Muscle layer of duodenum (tissue), 2 donors: ENCODE results near the gene STK17A.

Source experiments
- H3K27ac ChIP-seq: one replicate; pipeline ENCODE4 v1.7.0; 2013; ENCODE audit warnings: mild to moderate bottlenecking, low read length
- H3K27me3 ChIP-seq: one replicate; pipeline ENCODE4 v1.7.0; 2013; ENCODE audit warnings: low read depth, mild to moderate bottlenecking, control low read depth, low read length
- H3K36me3 ChIP-seq, 2 donors: one replicate each; pipeline ENCODE4 v1.7.0; 2013; ENCODE audit warnings: low read length in 2 of 2, control low read depth in 1 of 2, mild to moderate bottlenecking in 1 of 2; ENCODE audit not compliant: insufficient read depth in 2 of 2, control insufficient read depth in 1 of 2
- H3K4me1 ChIP-seq, 2 donors: one replicate each; pipeline ENCODE4 v1.7.0; 2013; ENCODE audit warnings: low read length in 2 of 2, mild to moderate bottlenecking in 2 of 2, control low read depth in 1 of 2, moderate library complexity in 1 of 2; ENCODE audit not compliant: insufficient read depth in 2 of 2, control insufficient read depth in 1 of 2
- H3K4me3 ChIP-seq, 2 donors: one replicate each; pipeline ENCODE4 v1.7.0; 2013; ENCODE audit warnings: low read length in 2 of 2, low read depth in 1 of 2, mild to moderate bottlenecking in 1 of 2
- H3K9me3 ChIP-seq, 2 donors: one replicate each; pipeline ENCODE4 v1.7.0; 2013; ENCODE audit warnings: low read length in 2 of 2, control low read depth in 1 of 2, mild to moderate bottlenecking in 1 of 2; ENCODE audit not compliant: control insufficient read depth in 1 of 2
- donor health status: healthy.

STK17A gene

DNA sequence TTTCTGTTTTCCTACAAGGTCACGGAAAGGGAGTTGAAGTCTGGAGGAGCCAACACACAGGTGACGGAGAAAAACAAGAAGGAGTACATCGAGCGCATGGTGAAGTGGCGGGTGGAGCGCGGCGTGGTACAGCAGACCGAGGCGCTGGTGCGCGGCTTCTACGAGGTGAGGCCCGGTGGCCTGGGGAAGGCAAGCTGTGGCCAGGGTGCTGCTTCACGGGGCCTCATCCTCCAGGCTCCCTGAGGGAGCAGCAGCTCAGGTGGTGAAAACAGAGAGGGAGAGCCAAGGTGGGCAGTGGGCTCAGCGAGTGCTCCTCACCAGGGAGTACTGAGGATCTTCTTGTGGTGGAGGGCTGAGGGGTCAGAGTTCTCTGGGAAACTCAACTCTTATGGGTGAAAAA, 32.5 kb upstream of the STK17A start:
- Histone ChIP-seq H3K4me1 (peaks cover 0 to 6% of the 10 kb centered on the region in 2 donors), H3K36me3 (no peaks in the 10 kb centered on the region), H3K9me3 (peaks cover 0 to 8% of the 10 kb centered on the region in 2 donors), H3K27me3 (no peaks in the 10 kb centered on the region), H3K27ac (no peak overlapping the region), H3K4me3 (no peak overlapping the region)

DNA sequence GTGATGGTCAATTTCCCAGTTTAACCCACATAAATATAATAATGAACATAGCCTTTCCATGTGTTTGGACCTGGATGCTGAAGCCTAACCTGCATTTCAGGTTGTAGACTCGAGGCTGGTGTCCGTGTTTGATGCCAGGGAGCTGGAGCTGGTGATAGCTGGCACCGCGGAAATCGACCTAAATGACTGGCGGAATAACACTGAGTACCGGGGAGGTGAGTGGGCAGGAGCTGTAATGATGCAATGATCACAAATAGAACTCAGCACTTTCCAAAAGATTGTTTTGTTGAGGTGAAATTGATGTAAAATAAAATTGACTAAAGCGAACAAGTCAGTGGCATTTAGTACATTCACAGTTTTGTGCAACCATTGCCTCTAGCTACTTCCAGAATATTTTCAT, 30.8 kb upstream of the STK17A start:
- H3K4me1 ChIP-seq: peaks cover 0 to 6% of the 10 kb centered on the region in 2 donors
- H3K27ac ChIP-seq: no peak overlapping the region
- H3K9me3 ChIP-seq: no peaks in the 10 kb centered on the region
- no peaks in the 10 kb centered on the region for H3K27me3 ChIP-seq
- H3K4me3 ChIP-seq: no peak overlapping the region
- no peaks in the 10 kb centered on the region for H3K36me3 ChIP-seq

DNA sequence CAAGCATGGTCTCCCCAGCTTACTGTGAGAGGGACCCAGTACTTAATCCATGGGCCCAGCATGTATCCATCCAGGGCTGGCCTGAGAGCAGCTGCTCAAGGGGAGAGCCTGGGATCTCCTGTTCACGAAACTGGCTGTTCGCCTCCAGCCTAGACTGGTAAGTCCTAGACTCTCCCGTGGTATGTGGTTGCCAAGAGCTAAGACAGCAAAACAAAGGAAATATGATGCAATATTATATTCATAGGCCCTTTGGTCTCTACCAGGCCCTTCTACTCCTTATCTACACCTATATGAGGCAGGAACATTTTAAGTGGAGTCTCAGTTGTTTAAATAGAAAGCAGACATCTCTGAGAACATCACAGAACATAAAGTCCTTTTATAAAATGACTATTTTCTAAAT, 28.9 kb upstream of the STK17A start:
- H3K9me3 ChIP-seq: no peaks in the 10 kb centered on the region
- H3K36me3 ChIP-seq: no peaks in the 10 kb centered on the region
- no peak overlapping the region for H3K27ac ChIP-seq
- no peaks in the 10 kb centered on the region for H3K27me3 ChIP-seq
- H3K4me1 ChIP-seq: peaks cover 0 to 6% of the 10 kb centered on the region in 2 donors
- no peak overlapping the region for H3K4me3 ChIP-seq

DNA sequence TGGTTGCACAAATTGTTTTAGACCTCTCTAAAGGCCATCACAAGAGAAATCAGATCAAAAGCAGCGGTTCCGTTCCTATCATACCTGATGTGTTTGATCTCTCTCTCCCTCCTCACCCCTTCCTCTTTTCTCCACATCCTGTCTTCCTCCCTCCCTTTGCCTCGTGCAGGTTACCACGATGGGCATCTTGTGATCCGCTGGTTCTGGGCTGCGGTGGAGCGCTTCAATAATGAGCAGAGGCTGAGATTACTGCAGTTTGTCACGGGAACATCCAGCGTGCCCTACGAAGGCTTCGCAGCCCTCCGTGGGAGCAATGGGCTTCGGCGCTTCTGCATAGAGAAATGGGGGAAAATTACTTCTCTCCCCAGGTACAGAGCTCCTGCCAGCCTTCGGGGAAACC, 28.5 kb upstream of the STK17A start:
- Histone ChIP-seq H3K4me1 (peaks cover 0 to 6% of the 10 kb centered on the region in 2 donors), H3K27ac (no peak overlapping the region), H3K36me3 (no peaks in the 10 kb centered on the region)

DNA sequence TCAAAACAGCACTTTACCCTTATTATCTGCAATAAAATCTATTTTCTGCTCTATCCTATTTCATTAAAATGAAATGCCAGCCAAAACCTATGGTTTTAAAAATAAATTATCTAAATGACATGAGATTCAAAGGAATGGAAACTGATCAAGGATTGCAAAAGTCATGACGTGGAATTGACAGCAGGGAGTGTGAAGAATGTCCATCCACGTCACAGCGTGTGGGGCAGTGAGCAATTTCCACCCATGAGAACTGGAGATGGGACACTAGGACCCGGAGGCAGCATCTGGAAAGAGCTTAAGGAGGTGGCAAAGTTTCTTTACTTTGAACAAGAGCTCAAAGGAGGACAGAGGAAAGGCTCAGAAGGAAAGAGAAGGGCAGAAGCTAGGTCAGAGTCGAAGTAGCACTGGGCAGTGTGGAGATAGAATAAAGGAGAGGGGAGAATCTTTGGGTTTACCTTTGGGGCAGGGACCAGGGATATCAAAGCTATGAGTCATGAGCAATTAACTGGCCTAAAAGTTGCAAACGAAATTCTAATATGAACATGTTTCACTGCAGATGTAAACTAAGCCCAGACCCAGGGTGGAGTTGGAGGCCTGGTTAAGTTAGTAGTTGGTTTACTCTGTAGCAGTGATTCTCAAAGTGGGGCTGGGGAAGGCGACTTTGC, 24.9 kb upstream of the STK17A start:
- Histone ChIP-seq H3K27me3 (no peaks in the 10 kb centered on the region), H3K27ac (no peak overlapping the region), H3K4me1 (peaks cover 0 to 6% of the 10 kb centered on the region in 2 donors), H3K4me3 (no peak overlapping the region), H3K36me3 (no peaks in the 10 kb centered on the region), H3K9me3 (no peaks in the 10 kb centered on the region)

More for the DNA sequence above, 28.5 kb upstream of the STK17A start:
- Histone ChIP-seq H3K9me3 (no peaks in the 10 kb centered on the region), H3K4me3 (no peak overlapping the region), H3K27me3 (no peaks in the 10 kb centered on the region)

DNA sequence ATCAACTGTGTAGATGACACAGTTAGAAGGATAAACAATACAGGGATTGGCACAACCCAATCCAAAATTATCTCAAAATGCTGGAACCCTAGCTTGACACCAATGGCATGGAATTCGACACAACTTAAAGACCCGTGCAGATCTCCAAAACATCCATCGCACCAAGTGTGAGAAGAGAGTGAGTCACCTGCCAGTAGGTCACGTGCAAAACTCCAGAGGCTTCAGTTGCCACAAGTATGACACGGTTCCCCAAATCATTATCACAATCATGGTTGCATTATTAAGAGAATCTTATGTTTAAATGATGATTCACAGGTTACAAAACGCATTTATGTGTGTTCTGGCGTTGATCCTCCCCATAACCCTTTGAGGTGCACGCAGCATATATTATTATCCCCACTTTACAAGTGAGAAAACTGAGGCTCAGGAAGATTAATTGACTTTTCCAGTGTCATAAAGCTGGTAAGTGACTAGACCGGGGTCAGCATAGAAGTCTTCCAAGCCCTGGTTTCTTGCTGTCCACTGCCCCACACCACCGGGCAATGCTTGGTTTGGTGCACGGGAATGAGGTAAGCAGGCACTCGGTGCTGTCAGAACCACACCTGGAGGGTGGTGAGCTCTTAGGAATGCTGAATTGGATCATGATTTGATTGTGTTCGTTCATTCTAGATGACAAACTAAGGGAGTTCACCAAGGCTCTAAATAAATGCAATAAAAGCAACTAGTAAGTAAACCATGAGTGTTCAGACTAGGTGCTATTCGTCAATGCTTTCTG, 23.6 kb upstream of the STK17A start:
- Histone ChIP-seq H3K36me3 (no peaks in the 10 kb centered on the region), H3K9me3 (no peaks in the 10 kb centered on the region), H3K27ac (no peak overlapping the region), H3K27me3 (no peaks in the 10 kb centered on the region), H3K4me1 (no peaks in the 10 kb centered on the region), H3K4me3 (no peak overlapping the region)

DNA sequence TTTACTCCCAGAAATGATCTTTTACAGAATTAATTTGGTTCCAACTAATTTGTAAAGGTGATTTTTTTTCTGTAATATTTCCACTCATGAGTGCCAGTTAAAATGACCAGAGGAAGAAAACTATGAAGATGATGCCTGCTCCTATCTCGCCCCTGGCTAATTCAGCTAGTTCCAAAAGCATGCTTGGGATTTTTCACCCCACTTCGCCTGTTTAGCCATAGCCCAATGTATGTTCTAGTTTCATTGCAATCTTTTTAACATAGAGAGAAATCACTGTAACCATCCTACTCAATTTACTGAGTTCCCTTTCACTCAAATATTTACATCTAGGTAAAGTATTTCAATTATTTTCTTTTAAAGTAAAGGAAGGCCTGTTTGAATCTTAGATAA, 23.0 kb upstream of the STK17A start:
- Histone ChIP-seq H3K4me1 (no peaks in the 10 kb centered on the region), H3K9me3 (no peaks in the 10 kb centered on the region), H3K27ac (no peak overlapping the region), H3K27me3 (no peaks in the 10 kb centered on the region), H3K36me3 (no peaks in the 10 kb centered on the region), H3K4me3 (no peak overlapping the region)

DNA sequence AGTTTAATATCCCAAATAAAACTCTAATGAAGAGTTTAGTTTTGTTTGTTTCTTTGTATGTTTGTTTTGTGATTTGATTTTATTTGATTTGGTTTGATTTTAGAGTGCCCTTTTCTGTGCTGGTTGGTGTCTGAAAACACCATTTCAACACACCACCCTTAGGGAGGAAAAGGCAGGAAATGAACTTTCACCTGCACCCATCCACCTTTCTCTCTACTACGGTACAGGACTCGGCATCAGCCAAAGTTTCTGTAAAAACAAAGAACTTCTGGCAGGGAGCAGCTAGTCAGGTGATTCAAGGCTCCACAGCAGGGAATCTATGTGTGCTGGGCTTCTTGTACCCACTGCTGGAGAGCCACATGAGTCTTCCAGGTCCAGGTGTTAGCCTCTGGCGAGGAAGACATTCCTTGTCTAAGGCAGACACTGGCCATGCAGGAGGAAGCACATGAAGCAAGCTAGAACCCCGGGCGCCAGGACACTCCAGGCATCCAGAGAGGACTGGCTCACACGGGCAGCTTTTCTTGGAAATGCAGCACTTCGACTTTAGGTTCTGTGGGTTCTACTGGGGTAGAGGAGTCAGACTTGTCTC, 22.1 kb upstream of the STK17A start:
- H3K4me1 ChIP-seq: no peaks in the 10 kb centered on the region
- no peak overlapping the region for H3K4me3 ChIP-seq
- no peaks in the 10 kb centered on the region for H3K9me3 ChIP-seq
- H3K36me3 ChIP-seq: no peaks in the 10 kb centered on the region
- no peaks in the 10 kb centered on the region for H3K27me3 ChIP-seq
- H3K27ac ChIP-seq: no peak overlapping the region

DNA sequence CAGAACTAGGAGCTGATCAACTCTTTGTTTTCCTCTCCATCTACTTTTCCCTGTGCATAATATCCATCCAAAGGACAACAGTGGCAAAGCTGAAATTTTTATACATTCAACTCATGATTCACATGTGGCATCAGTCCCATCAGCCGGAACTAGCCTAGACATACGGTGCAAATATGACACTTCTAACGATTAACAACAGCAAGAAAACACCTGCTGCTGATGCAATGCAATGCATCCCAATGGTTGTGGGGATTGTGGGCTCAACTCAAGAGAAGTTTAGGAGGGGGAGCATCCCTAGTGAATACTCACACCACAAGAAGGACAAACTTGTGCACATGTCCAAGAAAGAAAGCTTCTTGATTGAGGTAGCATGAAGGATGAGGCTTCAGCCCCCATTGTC, 20.5 kb upstream of the STK17A start:
- H3K36me3 ChIP-seq: no peaks in the 10 kb centered on the region
- no peaks in the 10 kb centered on the region for H3K4me1 ChIP-seq
- H3K27me3 ChIP-seq: no peaks in the 10 kb centered on the region
- H3K9me3 ChIP-seq: no peaks in the 10 kb centered on the region
- no peak overlapping the region for H3K4me3 ChIP-seq
- no peak overlapping the region for H3K27ac ChIP-seq

DNA sequence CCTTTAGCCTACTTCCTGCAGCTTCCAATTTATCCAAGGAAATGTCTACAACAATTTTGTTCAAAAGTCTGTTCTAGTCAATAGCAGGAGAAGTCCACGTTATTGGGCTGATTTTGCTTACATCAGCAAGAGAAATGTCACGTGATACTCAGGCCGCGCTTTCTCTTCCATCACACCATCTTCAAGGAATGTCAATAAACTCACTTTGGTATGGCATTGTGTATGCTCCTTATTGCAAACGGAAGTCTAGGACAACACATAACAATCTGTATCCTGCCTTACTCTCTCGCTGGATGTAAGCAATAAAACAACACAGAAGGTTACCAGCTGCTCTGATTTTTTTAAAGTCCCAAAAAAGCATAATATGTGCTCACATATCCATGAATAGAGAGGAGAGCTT, 17.1 kb upstream of the STK17A start:
- Histone ChIP-seq H3K4me1 (no peaks in the 10 kb centered on the region), H3K9me3 (no peaks in the 10 kb centered on the region)

DNA sequence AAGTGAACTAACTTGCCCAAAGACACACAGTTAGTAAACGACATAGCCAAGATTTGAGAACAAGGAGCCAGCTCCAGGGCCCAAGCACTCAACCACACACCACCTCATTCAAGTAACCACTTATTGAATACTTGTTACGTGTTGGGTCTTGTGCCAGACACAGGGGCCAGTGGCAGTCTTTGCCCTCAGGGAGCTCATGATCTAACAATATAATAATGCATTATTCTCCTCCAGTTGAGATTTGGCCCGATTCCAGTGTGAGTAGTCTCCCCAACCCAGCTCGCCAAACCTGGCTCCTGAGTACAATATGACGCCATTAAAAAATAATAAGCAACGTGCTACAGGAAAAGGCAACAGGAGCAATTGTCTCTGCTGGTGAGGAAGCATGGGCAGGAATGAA, 14.4 kb upstream of the STK17A start:
- Histone ChIP-seq H3K4me1 (no peaks in the 10 kb centered on the region), H3K4me3 (no peak overlapping the region), H3K27me3 (no peaks in the 10 kb centered on the region), H3K36me3 (no peaks in the 10 kb centered on the region), H3K9me3 (no peaks in the 10 kb centered on the region), H3K27ac (no peak overlapping the region)

More for the DNA sequence above, 17.1 kb upstream of the STK17A start:
- Histone ChIP-seq H3K27me3 (no peaks in the 10 kb centered on the region), H3K36me3 (no peaks in the 10 kb centered on the region), H3K27ac (no peak overlapping the region), H3K4me3 (no peak overlapping the region)
